ENCODE results near the gene SLC1A2.

DNA sequence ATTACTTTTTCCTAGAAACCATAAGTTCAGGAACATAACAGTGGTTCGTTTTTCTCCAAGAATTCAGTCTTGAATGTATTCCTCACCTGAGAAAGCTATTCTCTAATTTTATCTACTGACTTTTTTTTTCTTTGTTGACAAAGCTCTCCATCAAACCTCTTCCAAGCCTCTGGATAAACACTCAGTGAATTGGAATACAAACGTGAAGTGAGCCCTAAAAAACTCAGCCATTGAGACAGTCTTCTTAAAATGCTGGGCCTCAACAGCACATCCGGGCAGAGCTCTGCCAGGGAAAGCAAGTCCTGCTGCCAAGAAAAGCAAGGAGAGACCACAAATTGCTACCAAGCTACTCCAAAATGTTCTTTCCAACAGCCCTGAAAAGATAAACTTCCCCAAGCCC, 7.7 kb upstream of the SLC1A2 start:
- TF ChIP-seq CTCF (IDR thresholded peaks at IDR 0.05) (no peak), POLR2A (IDR thresholded peaks at IDR 0.05) (no peak)

Measured in heart left ventricle (tissue), 13 donors.